ENCODE results near the gene TNFAIP3.

DNA sequence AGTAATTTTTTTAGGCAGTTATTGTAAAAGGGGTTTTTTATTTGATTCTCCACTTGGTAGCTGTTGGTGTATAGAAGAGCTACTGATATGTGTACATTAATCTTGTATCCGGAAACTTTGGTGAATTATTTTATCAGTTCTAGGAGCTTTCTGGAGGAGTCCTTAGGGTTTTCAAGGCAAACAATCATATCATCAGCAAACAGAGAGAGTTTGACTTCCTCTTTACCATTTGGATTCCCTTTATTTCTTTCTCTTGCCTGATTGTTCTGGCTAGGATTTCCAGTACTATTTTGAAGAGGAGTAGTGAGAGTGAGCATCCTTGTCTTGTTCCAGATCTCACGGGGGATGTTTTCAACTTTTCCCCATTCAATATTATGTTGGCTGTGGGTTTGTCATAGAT is 28.0 kb upstream of the TNFAIP3 start:
- TF ChIP-seq, protein P1, sequence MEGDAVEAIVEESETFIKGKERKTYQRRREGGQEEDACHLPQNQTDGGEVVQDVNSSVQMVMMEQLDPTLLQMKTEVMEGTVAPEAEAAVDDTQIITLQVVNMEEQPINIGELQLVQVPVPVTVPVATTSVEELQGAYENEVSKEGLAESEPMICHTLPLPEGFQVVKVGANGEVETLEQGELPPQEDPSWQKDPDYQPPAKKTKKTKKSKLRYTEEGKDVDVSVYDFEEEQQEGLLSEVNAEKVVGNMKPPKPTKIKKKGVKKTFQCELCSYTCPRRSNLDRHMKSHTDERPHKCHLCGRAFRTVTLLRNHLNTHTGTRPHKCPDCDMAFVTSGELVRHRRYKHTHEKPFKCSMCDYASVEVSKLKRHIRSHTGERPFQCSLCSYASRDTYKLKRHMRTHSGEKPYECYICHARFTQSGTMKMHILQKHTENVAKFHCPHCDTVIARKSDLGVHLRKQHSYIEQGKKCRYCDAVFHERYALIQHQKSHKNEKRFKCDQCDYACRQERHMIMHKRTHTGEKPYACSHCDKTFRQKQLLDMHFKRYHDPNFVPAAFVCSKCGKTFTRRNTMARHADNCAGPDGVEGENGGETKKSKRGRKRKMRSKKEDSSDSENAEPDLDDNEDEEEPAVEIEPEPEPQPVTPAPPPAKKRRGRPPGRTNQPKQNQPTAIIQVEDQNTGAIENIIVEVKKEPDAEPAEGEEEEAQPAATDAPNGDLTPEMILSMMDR (IDR thresholded peaks at IDR 0.05), result no peak
- TF ChIP-seq POLR2AphosphoS5 (IDR thresholded peaks at IDR 0.05), result no peak

Data from stomach (tissue), 4 donors.